Astrocyte of the cerebellum (primary cell): ENCODE results near the gene NABP1.

Experiments used
- DNase-seq: peaks from one replicate; pipeline ENCODE4 v3.0.0-alpha.2; 2011; ENCODE audit warnings: low read depth
- H3K4me3 ChIP-seq: 2 replicates; pipeline ENCODE4 v1.5.1; 2011; ENCODE audit warnings: mild to moderate bottlenecking, low read depth, low read length, moderate library complexity
- in situ Hi-C: cut with HindIII; loops from 2 replicates; pipeline ENCODE4 v1.10.0; 2017; ENCODE audit warnings: low sequenced_read_pairs
- TF ChIP-seq, protein P1 (sequence below): IDR thresholded peaks from 2 replicates; pipeline ENCODE4 v1.5.1; 2012; ENCODE audit warnings: low read length, low read depth, moderate library complexity, mild to moderate bottlenecking; ENCODE audit errors: missing control alignments

NABP1 gene, protein sequence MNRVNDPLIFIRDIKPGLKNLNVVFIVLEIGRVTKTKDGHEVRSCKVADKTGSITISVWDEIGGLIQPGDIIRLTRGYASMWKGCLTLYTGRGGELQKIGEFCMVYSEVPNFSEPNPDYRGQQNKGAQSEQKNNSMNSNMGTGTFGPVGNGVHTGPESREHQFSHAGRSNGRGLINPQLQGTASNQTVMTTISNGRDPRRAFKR

DNA sequence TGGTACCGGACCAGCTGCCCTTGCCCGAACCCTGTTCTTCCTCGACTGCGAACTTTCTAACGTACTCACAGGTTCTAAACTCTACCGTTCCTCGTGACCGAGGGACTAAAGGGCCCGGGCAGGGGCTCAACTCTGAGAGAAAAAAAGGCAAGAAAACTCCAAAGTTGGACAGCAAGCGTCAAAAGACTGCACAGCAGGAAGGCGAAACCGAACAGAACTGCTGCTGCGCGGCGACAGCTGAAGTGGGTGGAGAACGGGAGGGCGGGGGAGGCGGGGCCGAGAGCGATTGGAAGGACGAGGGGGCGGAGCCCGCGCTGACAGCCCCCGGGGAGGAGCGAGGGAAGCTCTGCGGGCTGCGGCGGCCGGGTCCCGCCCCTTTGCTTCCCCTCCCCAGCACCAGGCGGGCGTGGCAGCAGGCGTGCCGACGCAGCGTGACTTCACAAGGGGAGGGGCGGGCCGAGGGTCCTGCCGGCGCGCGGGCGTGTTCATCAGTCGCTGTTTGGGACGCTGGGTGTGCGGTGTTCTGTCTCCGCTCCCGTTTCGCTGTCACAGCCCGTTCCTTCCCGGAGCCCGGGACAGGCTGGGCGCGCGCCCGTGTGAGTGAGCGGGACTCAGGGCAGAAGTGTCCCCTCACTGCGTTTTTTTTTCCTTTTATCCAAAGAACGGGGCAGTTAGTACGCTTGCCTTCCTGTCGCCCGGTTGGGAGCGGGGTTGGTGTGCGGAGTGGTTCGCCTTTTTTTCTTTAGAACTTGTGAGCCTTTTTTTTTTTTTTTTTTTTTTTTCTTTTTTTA lies at the start of gene NABP1:
TSS of gene NABP1 (plus strand) at position 491 of the 791 bp plus-strand sequence. CDS start 479 bp downstream, outside the sequence.
- peak within 1 kb of the TSS; percentile 78 for H3K4me3 ChIP-seq
- TF ChIP-seq, protein P1, sequence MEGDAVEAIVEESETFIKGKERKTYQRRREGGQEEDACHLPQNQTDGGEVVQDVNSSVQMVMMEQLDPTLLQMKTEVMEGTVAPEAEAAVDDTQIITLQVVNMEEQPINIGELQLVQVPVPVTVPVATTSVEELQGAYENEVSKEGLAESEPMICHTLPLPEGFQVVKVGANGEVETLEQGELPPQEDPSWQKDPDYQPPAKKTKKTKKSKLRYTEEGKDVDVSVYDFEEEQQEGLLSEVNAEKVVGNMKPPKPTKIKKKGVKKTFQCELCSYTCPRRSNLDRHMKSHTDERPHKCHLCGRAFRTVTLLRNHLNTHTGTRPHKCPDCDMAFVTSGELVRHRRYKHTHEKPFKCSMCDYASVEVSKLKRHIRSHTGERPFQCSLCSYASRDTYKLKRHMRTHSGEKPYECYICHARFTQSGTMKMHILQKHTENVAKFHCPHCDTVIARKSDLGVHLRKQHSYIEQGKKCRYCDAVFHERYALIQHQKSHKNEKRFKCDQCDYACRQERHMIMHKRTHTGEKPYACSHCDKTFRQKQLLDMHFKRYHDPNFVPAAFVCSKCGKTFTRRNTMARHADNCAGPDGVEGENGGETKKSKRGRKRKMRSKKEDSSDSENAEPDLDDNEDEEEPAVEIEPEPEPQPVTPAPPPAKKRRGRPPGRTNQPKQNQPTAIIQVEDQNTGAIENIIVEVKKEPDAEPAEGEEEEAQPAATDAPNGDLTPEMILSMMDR = no peak
- in situ Hi-C loops = loop anchor here (5.0 kb wide), 1 partner anchor 46 kb away; no protein-coding TSS in a partner anchor
- peak; percentile 93 for DNase-seq

DNA sequence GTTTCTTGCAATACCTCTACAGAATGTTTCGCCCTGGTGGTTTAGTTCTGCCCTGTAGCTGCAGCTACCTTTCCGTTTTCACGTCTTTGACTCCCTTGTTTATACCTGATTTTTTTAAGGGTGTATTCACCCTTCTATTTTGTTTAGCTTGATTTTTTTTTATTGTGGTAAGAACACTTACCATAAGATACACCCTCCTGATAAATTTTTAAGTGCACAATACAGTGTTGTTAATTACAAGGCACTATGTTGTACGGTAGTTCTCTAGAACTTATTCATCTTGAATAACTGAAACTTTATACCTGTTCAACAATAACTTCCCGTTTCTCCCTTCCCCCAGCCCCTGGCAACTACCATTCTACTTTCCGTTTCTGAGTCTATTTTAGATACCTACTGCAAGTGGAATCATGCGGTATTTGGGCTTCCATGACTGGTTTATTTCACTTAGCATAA lies 48.9 kb upstream of the NABP1 start:
- DNase-seq = no peak

DNA sequence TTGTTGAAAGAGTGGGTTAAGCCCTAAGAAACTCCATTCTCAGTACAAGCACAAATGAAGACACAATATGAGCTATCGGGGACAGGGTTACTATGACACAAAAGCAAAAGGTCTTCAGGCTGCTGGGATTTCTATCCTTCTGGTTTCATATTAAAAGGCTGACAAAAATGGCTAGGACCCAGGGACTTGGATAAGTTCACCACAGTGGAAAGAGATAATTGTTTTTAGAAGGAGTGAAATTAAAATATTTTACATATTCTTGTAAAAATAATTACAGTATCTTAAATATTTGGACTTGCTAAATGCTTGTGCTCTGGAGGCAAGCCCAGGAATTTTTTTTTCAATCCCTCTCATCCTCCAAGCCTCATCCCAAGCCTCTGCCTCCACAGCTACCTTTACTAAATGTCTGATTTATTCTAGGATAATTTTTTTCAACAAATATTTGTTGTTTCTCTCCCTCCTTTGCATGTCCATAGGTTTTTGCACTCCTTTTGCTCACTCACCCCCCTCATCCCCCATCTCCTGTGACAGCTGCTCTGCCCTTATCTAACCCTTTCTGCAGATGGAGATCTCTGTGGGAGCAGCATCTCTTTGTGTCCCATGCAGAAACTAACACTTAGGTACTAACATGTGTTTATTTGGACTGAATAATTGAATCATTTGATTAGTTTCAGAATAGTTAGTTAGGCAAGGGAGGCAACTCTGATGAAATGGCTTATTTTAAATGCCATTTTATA lies 47.8 kb upstream of the NABP1 start:
- TF ChIP-seq, protein P1 = no peak
- DNase-seq = no peak
- in situ Hi-C loops = loop anchor here (5.0 kb wide), 1 partner anchor 47 kb away; the partner anchor contains the start of gene NABP1
- H3K4me3 ChIP-seq = no peak overlapping the region

More for the DNA sequence above, 48.9 kb upstream of the NABP1 start:
- in situ Hi-C loops = no loop called here
- no peak overlapping the region for H3K4me3 ChIP-seq
- TF ChIP-seq, protein P1 = no peak

DNA sequence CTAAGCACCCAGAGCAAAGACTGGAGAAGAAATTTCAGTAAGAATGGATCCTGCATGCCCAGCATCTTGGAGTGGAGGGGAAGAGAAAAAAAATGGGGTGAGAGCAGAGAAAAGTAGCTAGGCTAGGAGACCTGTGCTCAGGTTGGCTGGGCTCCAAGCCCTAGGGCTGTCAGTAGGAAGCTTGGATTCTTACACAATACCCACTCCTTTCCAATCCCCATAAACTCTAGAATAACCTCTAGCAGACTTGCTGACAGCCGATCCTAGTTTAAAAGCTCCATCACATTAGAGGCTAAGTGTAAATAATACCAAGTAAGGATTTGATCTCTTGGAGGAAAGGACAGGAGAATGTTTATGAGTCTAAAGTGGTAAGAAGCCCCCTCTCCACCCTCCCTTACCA lies 46.2 kb upstream of the NABP1 start:
- DNase-seq = peak; percentile 27
- TF ChIP-seq, protein P1 = no peak
- in situ Hi-C loops = loop anchor here (5.0 kb wide), 1 partner anchor 46 kb away; the partner anchor contains the start of gene NABP1
- no peak overlapping the region for H3K4me3 ChIP-seq

DNA sequence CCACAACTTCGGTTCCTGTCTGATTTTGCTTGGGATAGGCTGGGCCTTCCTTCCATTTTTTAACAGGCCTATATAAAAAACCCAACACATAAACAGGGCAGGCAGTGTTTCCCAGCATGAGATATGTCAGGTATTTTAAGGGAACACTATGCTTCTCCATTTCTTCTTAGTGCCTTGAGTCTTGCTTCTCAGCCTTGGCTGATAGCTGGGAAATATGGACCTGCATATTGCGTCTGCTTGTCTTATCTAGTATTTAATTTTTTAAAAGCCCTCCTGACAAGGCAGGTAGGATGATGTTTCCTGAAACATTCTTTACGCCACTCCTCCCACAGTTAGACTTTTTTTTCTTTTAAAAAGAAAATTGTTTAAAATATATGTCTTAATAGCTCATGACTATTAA lies 45.5 kb upstream of the NABP1 start:
- no peak overlapping the region for H3K4me3 ChIP-seq
- in situ Hi-C loops = loop anchor here (5.0 kb wide), 1 partner anchor 45 kb away; the partner anchor contains the start of gene NABP1
- DNase-seq = no peak
- TF ChIP-seq, protein P1 = no peak

DNA sequence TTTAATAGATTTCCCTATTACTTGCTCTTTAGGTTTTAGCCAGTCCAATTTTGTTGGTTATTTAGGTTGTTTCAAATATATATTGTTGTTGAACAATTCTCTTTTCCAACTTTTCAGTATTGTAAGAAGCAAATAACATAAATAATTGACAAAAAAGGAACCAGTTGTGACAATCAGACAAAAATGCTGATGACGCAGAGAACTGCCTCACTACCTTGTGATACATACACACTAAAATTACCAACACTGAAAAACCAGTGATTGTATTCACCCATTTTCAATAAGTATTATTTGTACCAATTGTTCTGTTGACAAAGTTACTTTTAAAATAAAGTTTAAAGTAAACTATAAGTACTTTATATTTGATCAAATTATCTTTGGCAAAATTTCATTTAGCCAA lies 43.1 kb upstream of the NABP1 start:
- TF ChIP-seq, protein P1 = no peak
- in situ Hi-C loops = loop anchor here (5.0 kb wide), 1 partner anchor 43 kb away; the partner anchor contains the start of gene NABP1
- DNase-seq = no peak
- no peak overlapping the region for H3K4me3 ChIP-seq
